ENCODE measurements around the gene LBHD2. TPM values are rescaled to one million over a fixed set of nuclear protein-coding genes. Genes with fewer than 3 reads are reported as not detected.

Gene LBHD2
- total and polyA plus RNA-seq, 2 of the 13 experiments (the other 11 are each of a cell fraction or from before 2014, with no cell fraction given): 0.67 to 1.00 TPM

DNA sequence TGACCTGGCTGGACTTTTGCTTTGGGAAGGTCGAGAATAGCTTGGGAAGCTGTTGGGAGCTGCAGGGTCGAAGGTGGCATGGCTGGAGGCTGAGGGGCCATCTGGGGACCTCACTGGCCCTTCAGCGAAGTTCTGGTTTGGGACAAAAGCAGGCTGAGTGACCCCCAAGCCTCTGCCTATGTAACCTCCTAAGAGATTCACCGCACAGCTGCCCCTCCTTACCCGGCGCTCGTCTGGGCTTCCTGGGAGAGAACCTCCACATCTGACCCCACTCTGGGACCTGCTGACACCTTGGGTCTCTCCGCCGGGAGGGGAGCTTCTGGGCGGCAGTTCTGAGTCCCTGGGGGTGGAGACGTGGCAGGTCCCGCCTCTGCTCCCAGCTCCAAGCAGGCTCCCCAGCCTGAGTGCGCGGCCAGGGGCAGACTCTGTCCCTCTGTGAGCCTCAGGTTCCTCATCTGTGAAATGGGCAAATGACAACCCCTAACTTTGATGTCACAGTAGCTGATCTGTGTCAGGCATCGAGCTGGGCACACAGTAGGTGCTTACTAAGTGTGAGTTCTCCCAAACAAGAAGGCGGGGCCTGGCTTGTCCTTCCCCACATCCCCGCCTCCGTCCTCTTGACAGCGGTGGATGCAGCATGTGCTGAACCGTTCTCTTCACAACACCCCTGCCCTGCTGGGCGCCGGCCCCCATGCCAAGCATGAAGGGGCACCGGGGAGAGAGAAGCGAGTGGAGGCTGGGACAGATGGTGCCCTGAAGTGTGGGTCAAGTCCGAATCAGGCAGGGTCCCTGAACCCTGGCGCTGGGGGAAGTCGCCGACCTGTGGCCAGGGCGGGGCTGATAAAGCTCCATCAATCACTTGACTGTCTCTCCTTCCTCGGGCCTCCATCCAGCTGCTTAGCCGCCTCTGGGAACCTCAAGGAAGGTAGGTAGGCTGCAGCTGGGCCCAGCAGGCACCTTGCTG is 14.3 kb downstream of the LBHD2 start (continued):
- TF ChIP-seq, protein P1, sequence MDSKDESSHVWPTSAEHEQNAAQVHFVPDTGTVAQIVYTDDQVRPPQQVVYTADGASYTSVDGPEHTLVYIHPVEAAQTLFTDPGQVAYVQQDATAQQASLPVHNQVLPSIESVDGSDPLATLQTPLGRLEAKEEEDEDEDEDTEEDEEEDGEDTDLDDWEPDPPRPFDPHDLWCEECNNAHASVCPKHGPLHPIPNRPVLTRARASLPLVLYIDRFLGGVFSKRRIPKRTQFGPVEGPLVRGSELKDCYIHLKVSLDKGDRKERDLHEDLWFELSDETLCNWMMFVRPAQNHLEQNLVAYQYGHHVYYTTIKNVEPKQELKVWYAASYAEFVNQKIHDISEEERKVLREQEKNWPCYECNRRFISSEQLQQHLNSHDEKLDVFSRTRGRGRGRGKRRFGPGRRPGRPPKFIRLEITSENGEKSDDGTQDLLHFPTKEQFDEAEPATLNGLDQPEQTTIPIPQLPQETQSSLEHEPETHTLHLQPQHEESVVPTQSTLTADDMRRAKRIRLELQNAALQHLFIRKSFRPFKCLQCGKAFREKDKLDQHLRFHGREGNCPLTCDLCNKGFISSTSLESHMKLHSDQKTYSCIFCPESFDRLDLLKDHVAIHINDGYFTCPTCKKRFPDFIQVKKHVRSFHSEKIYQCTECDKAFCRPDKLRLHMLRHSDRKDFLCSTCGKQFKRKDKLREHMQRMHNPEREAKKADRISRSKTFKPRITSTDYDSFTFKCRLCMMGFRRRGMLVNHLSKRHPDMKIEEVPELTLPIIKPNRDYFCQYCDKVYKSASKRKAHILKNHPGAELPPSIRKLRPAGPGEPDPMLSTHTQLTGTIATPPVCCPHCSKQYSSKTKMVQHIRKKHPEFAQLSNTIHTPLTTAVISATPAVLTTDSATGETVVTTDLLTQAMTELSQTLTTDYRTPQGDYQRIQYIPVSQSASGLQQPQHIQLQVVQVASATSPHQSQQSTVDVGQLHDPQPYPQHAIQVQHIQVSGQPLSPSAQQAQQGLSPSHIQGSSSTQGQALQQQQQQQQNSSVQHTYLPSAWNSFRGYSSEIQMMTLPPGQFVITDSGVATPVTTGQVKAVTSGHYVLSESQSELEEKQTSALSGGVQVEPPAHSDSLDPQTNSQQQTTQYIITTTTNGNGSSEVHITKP (CRISPR knock-in tag; IDR thresholded peaks at IDR 0.05; ENCODE audit: low read depth): peak; percentile 65; the same call in 1 of the 2 replicates
- TF ChIP-seq ZNF607 (CRISPR knock-in tag; IDR thresholded peaks at IDR 0.05; ENCODE audit: borderline replicate concordance) (no peak), GZF1 (CRISPR knock-in tag; IDR thresholded peaks at IDR 0.05) (no peak), TP53 (CRISPR knock-in tag; conservative IDR thresholded peaks at IDR 0.05) (no peak), SOX13 (IDR thresholded peaks at IDR 0.05) (no peak), SOX13 (CRISPR knock-in tag; conservative IDR thresholded peaks at IDR 0.05 in 1 of 2, IDR thresholded peaks at IDR 0.05 in 1 of 2) (0 out of 4 replicates have a peak, but pooled peaks of 1 of the 2 experiments have one; percentile 7), ZMYM4 (CRISPR knock-in tag; IDR thresholded peaks at IDR 0.05) (no peak), NFYC (CRISPR knock-in tag; IDR thresholded peaks at IDR 0.05) (no peak), TEF (CRISPR knock-in tag; IDR thresholded peaks at IDR 0.05) (no peak), CENPT (CRISPR knock-in tag; IDR thresholded peaks at IDR 0.05; ENCODE audit: low read depth) (no peak), ZNF615 (CRISPR knock-in tag; IDR thresholded peaks at IDR 0.05; ENCODE audit: borderline replicate concordance) (no peak), MAFK (conservative IDR thresholded peaks at IDR 0.05 in 1 of 2, IDR thresholded peaks at IDR 0.05 in 1 of 2; ENCODE audit: low read length in 2 of 2) (no peak), TRIM24 (CRISPR knock-in tag; IDR thresholded peaks at IDR 0.05) (no peak), MXI1 (IDR thresholded peaks at IDR 0.05; ENCODE audit: borderline replicate concordance, low read depth, low read length) (no peak), ZNF333 (CRISPR knock-in tag; IDR thresholded peaks at IDR 0.05; ENCODE audit: borderline replicate concordance) (no peak), KDM1A (CRISPR knock-in tag; IDR thresholded peaks at IDR 0.05) (peak; percentile 52)
- TF ChIP-seq, protein P2, sequence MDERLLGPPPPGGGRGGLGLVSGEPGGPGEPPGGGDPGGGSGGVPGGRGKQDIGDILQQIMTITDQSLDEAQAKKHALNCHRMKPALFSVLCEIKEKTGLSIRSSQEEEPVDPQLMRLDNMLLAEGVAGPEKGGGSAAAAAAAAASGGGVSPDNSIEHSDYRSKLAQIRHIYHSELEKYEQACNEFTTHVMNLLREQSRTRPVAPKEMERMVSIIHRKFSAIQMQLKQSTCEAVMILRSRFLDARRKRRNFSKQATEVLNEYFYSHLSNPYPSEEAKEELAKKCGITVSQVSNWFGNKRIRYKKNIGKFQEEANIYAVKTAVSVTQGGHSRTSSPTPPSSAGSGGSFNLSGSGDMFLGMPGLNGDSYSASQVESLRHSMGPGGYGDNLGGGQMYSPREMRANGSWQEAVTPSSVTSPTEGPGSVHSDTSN (CRISPR knock-in tag; IDR thresholded peaks at IDR 0.05): peak; percentile 26; the same call in 1 of the 2 replicates
- TF ChIP-seq, protein P3, sequence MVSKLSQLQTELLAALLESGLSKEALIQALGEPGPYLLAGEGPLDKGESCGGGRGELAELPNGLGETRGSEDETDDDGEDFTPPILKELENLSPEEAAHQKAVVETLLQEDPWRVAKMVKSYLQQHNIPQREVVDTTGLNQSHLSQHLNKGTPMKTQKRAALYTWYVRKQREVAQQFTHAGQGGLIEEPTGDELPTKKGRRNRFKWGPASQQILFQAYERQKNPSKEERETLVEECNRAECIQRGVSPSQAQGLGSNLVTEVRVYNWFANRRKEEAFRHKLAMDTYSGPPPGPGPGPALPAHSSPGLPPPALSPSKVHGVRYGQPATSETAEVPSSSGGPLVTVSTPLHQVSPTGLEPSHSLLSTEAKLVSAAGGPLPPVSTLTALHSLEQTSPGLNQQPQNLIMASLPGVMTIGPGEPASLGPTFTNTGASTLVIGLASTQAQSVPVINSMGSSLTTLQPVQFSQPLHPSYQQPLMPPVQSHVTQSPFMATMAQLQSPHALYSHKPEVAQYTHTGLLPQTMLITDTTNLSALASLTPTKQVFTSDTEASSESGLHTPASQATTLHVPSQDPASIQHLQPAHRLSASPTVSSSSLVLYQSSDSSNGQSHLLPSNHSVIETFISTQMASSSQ (IDR thresholded peaks at IDR 0.05; ENCODE audit: low read depth): no peak
- TF ChIP-seq, protein P3 (CRISPR knock-in tag; IDR thresholded peaks at IDR 0.05; ENCODE audit: borderline replicate concordance): no peak
